Keratinocyte (primary cell): ENCODE results near the gene CHCHD6. TPM values are rescaled to one million over a fixed set of nuclear protein-coding genes. Genes with fewer than 3 reads are reported as not detected.

Source experiments
- DNase-seq: peaks from one replicate; pipeline ENCODE4 v3.0.0-alpha.2; 2011; ENCODE audit warnings: low read depth, missing footprints, low spot score
- FAIRE-seq: peaks from 2 replicates; lab custom pipeline; 2011; peaks lifted over from hg19 to GRCh38; lab: Jason Lieb, UNC
- H2AFZ ChIP-seq: 2 replicates; pipeline ENCODE4 v1.6.0; 2012; ENCODE audit warnings: low read length, control low read depth, inconsistent platforms; ENCODE audit not compliant: control insufficient read depth
- H3K27ac ChIP-seq: 2 replicates; pipeline ENCODE4 v1.5.1; 2011; ENCODE audit warnings: low read length; ENCODE audit not compliant: control insufficient read depth, insufficient read depth
- H3K27me3 ChIP-seq: 3 replicates; pipeline ENCODE4 v1.6.0; 2011; ENCODE audit warnings: low read length; ENCODE audit not compliant: control insufficient read depth, insufficient read depth; ENCODE audit errors: extremely low read depth
- H3K36me3 ChIP-seq, 2 experiments: 2 replicates in 1 of 2; 3 replicates in 1 of 2; pipeline ENCODE4 v1.5.1; 2011; ENCODE audit warnings: low read length in 2 of 2, mild to moderate bottlenecking in 1 of 2; ENCODE audit not compliant: control insufficient read depth in 2 of 2, insufficient read depth in 2 of 2; ENCODE audit errors: extremely low read depth in 1 of 2
- H3K4me1 ChIP-seq: 3 replicates; pipeline ENCODE4 v1.5.1; 2011; ENCODE audit warnings: low read length; ENCODE audit not compliant: control insufficient read depth, insufficient read depth; ENCODE audit errors: extremely low read depth
- H3K4me2 ChIP-seq: 3 replicates; pipeline ENCODE4 v1.6.0; 2011; ENCODE audit warnings: low read depth, low read length; ENCODE audit not compliant: control insufficient read depth, insufficient read depth; ENCODE audit errors: extremely low read depth
- H3K4me3 ChIP-seq, 3 experiments: fragments of 200-600 bp in 1 of 3; sonication (generic) in 1 of 3; 2 replicates in 2 of 3; 3 replicates in 1 of 3; pipeline ENCODE4 v1.5.1; 2011 to 2016; ENCODE audit warnings: low read length in 3 of 3, mild to moderate bottlenecking in 3 of 3, control low read depth in 2 of 3, inconsistent platforms in 1 of 3, low read depth in 1 of 3, mixed read lengths in 1 of 3, mixed run types in 1 of 3, moderate library complexity in 1 of 3; ENCODE audit not compliant: control insufficient read depth in 2 of 3, insufficient read depth in 2 of 3; ENCODE audit errors: extremely low read depth in 1 of 3
- H3K79me2 ChIP-seq: 2 replicates; pipeline ENCODE4 v1.6.0; 2012; ENCODE audit warnings: low read length; ENCODE audit not compliant: control insufficient read depth, insufficient read depth
- H3K9ac ChIP-seq: 3 replicates; pipeline ENCODE4 v1.6.0; 2011; ENCODE audit warnings: low read length; ENCODE audit not compliant: control insufficient read depth, insufficient read depth; ENCODE audit errors: extremely low read depth
- H3K9me1 ChIP-seq: 3 replicates; pipeline ENCODE4 v1.6.0; 2011; ENCODE audit warnings: low read length; ENCODE audit not compliant: control insufficient read depth, insufficient read depth; ENCODE audit errors: extremely low read depth
- H3K9me3 ChIP-seq: 2 replicates; pipeline ENCODE4 v1.5.1; 2012; ENCODE audit warnings: low read depth, low read length; ENCODE audit not compliant: control insufficient read depth
- H4K20me1 ChIP-seq: 3 replicates; pipeline ENCODE4 v1.6.0; 2011; ENCODE audit warnings: low read length; ENCODE audit not compliant: control insufficient read depth, insufficient read depth; ENCODE audit errors: extremely low read depth
- EZH2 ChIP-seq: IDR thresholded peaks from one replicate; pipeline ENCODE4 v1.6.1; 2012; ENCODE audit warnings: inconsistent platforms, mild to moderate bottlenecking, low read length, moderate library complexity
- dilution Hi-C: fragments of 300-500 bp; cut with MboI; formaldehyde crosslinking; loops from one replicate; pipeline ENCODE4 v1.7.0; 2020; ENCODE audit warnings: low sequenced_read_pairs; ENCODE audit not compliant: extremely low pct_ligation_motif_present
- polyA plus RNA-seq, 5 experiments: library from polyadenylated mRNA; depleted of rRNA in 3 of 5; stranded (reverse) in 3 of 5; stranded (forward) in 1 of 5; unstranded in 1 of 5; fragments of >200 nt; gene quantifications; 1 replicate in 1 of 5; 2 replicates in 3 of 5; 3 replicates in 1 of 5; pipeline versions ENCODE4 v1.2.1 to v1.2.3, GENCODE V29; 2011 to 2012; ENCODE audit warnings: missing spikeins in 2 of 5, low read depth in 1 of 5, low replicate concordance in 1 of 5
- TF ChIP-seq, protein P1 (sequence below), 3 experiments: IDR thresholded peaks in 1 of 3; conservative IDR thresholded peaks in 1 of 3; optimal IDR thresholded peaks in 1 of 3; 2 replicates in 2 of 3; 3 replicates in 1 of 3; pipeline versions ENCODE3 to v1.5.1; 2011; ENCODE audit warnings: low read length in 3 of 3, mild to moderate bottlenecking in 3 of 3, moderate library complexity in 2 of 3, control low read depth in 1 of 3, inconsistent platforms in 1 of 3; ENCODE audit not compliant: insufficient read depth in 2 of 3; ENCODE audit errors: extremely low read depth in 1 of 3

Gene CHCHD6
- polyA plus RNA-seq, 1 donor (not counting 4 experiments of a cell fraction or from before 2014, with no cell fraction given), result 21.7 TPM

DNA sequence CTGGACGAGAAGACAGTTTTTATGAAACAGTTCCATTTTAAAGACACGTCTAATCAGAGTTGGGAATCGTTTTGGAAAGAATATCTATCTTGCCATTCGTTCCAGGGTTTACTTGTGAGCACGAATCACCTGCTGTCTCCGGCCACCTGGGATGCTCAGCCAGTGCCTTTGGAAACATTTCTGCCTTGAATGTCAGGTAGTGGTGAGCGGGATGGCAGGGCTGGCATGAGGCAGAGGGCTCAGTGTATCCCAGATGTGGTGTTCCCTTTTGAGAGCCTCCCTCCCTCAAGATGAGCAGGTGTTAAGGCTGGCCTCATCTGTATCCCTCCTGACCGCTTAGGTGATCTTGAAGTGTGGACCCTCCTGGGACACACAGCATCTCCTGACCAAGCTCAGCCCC, 231.0 kb downstream of the CHCHD6 start:
- dilution Hi-C loops, result no loop called here
- no peak overlapping the region for H3K4me3 ChIP-seq
- no peak overlapping the region for H3K9ac ChIP-seq
- H3K36me3 ChIP-seq, result no peaks in the 10 kb centered on the region
- H3K79me2 ChIP-seq, result no peaks in the 10 kb centered on the region
- no peak overlapping the region for H3K4me2 ChIP-seq
- no peaks in the 10 kb centered on the region for H4K20me1 ChIP-seq
- TF ChIP-seq, protein P1, sequence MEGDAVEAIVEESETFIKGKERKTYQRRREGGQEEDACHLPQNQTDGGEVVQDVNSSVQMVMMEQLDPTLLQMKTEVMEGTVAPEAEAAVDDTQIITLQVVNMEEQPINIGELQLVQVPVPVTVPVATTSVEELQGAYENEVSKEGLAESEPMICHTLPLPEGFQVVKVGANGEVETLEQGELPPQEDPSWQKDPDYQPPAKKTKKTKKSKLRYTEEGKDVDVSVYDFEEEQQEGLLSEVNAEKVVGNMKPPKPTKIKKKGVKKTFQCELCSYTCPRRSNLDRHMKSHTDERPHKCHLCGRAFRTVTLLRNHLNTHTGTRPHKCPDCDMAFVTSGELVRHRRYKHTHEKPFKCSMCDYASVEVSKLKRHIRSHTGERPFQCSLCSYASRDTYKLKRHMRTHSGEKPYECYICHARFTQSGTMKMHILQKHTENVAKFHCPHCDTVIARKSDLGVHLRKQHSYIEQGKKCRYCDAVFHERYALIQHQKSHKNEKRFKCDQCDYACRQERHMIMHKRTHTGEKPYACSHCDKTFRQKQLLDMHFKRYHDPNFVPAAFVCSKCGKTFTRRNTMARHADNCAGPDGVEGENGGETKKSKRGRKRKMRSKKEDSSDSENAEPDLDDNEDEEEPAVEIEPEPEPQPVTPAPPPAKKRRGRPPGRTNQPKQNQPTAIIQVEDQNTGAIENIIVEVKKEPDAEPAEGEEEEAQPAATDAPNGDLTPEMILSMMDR (optimal IDR thresholded peaks at IDR 0.05 in 1 of 3, IDR thresholded peaks at IDR 0.05 in 1 of 3, conservative IDR thresholded peaks at IDR 0.05 in 1 of 3; ENCODE audit: extremely low read depth in 1 of 3, insufficient read depth in 2 of 3, low read length in 3 of 3), result no peak
- TF ChIP-seq EZH2, result no peak
- no peaks in the 10 kb centered on the region for H3K9me1 ChIP-seq
- H3K27ac ChIP-seq, result no peak overlapping the region
- no peaks in the 10 kb centered on the region for H3K27me3 ChIP-seq
- FAIRE-seq (no peak), DNase-seq (no peak)
- no peaks in the 10 kb centered on the region for H3K9me3 ChIP-seq
- no peak overlapping the region for H2AFZ ChIP-seq
- H3K4me1 ChIP-seq, result peaks cover 38% of the 10 kb centered on the region

GRCh38 chr3:126935756-126936509, 231.9 kb downstream of the CHCHD6 start:
- Histone ChIP-seq H3K9ac (no peak overlapping the region), H3K4me3 (no peak overlapping the region), H3K79me2 (no peaks in the 10 kb centered on the region), H3K9me3 (no peaks in the 10 kb centered on the region), H3K27me3 (no peaks in the 10 kb centered on the region), H3K9me1 (no peaks in the 10 kb centered on the region), H4K20me1 (no peaks in the 10 kb centered on the region), H2AFZ (no peak overlapping the region), H3K4me2 (no peak overlapping the region), H3K36me3 (no peaks in the 10 kb centered on the region), H3K27ac (no peak overlapping the region), H3K4me1 (peaks cover 32% of the 10 kb centered on the region)
- DNase-seq, result no peak
- dilution Hi-C loops, result no loop called here
- no peak for TF ChIP-seq EZH2
- peak; percentile 52 for FAIRE-seq
